IMR-90 (cell line): Measurements from ENCODE around the gene TSHZ3. TPM values are rescaled to one million over a fixed set of nuclear protein-coding genes. Genes with fewer than 3 reads are reported as not detected.

Experiments
- ATAC-seq: fragments of 200-7000 bp; cut with Tn5 transposase; 2 replicates; pipeline ENCODE4 v1.9.1; 2020; ENCODE audit warnings: low read depth, mild to moderate bottlenecking, moderate library complexity
- BruUV-seq: library from RNA; stranded (reverse); fragments of 400-500 nt; replicated peaks from 2 replicates; lab custom pipeline; 2021; lab: Mats Ljungman, UMichigan
- CTCF ChIA-PET: fragments of 300-600 bp; formaldehyde crosslinking; extraction: SDS; loops from one replicate; lab custom pipeline; 2021; ENCODE audit warnings: antibody characterized with exemption; lab: Yijun Ruan, JAX
- POLR2A ChIA-PET: fragments of 300-600 bp; sonication (Branson Sonifier 250); formaldehyde crosslinking; loops from one replicate; lab custom pipeline; 2022; ENCODE audit warnings: antibody characterized with exemption; ENCODE audit not compliant: unreplicated experiment; lab: Charles Lee
- DNase-seq: peaks from one replicate; pipeline ENCODE4 v3.0.0; 2013
- H2AFZ ChIP-seq: replicated peaks from 2 replicates; pipeline ENCODE3; 2013; ENCODE audit warnings: low read length, mild to moderate bottlenecking; ENCODE audit not compliant: poor library complexity
- H2AK5ac ChIP-seq: 2 replicates; pipeline ENCODE4 v1.6.1; 2013; ENCODE audit warnings: low read depth, low read length, inconsistent platforms
- H2AK9ac ChIP-seq: replicated peaks from 2 replicates; pipeline ENCODE3; 2013; ENCODE audit warnings: mild to moderate bottlenecking, low read depth, low read length, moderate library complexity; ENCODE audit not compliant: poor library complexity
- H2BK120ac ChIP-seq: 2 replicates; pipeline ENCODE4 v1.6.1; 2013; ENCODE audit warnings: low read depth, low read length, inconsistent platforms
- H2BK15ac ChIP-seq: 3 replicates; pipeline ENCODE4 v1.6.1; 2013; ENCODE audit warnings: low read depth, low read length, inconsistent platforms
- H2BK20ac ChIP-seq: 2 replicates; pipeline ENCODE4 v1.6.1; 2013; ENCODE audit warnings: low read depth, mild to moderate bottlenecking, inconsistent platforms, low read length, moderate library complexity
- H2BK5ac ChIP-seq: 2 replicates; pipeline ENCODE4 v1.6.1; 2013; ENCODE audit warnings: mild to moderate bottlenecking, low read depth, low read length, inconsistent platforms; ENCODE audit not compliant: poor library complexity, severe bottlenecking
- H3K14ac ChIP-seq: replicated peaks from 2 replicates; pipeline ENCODE4 v1.6.1; 2013; ENCODE audit warnings: low read depth, low read length, inconsistent platforms
- H3K18ac ChIP-seq: 2 replicates; pipeline ENCODE4 v1.6.1; 2013; ENCODE audit warnings: low read depth, low read length, control low read depth
- H3K23ac ChIP-seq: 2 replicates; pipeline ENCODE4 v1.6.1; 2013; ENCODE audit warnings: low read depth, low read length, inconsistent platforms
- H3K27ac ChIP-seq: 2 replicates; pipeline ENCODE4 v1.5.1; 2013; ENCODE audit warnings: mild to moderate bottlenecking, control low read depth, low read length; ENCODE audit not compliant: insufficient read depth
- H3K27me3 ChIP-seq: 2 replicates; pipeline ENCODE4 v1.6.1; 2013; ENCODE audit warnings: low read length; ENCODE audit not compliant: control insufficient read depth, insufficient read depth
- H3K36me3 ChIP-seq: 2 replicates; pipeline ENCODE4 v1.6.1; 2013; ENCODE audit warnings: low read length, mixed read lengths; ENCODE audit not compliant: control insufficient read depth, insufficient read depth
- H3K4ac ChIP-seq: 2 replicates; pipeline ENCODE4 v1.6.1; 2013; ENCODE audit warnings: low read depth, low read length, inconsistent platforms
- H3K4me1 ChIP-seq: 2 replicates; pipeline ENCODE4 v1.6.1; 2013; ENCODE audit warnings: low read length, mixed read lengths; ENCODE audit not compliant: control insufficient read depth, insufficient read depth
- H3K4me2 ChIP-seq: 2 replicates; pipeline ENCODE4 v1.6.1; 2013; ENCODE audit warnings: low read depth, mild to moderate bottlenecking, control low read depth, low read length, moderate library complexity
- H3K4me3 ChIP-seq: 2 replicates; pipeline ENCODE4 v1.5.1; 2013; ENCODE audit warnings: low read depth, mild to moderate bottlenecking, control low read depth, low read length, moderate library complexity; ENCODE audit not compliant: insufficient read depth
- H3K56ac ChIP-seq: 2 replicates; pipeline ENCODE4 v1.6.1; 2013; ENCODE audit warnings: low read length, inconsistent platforms; ENCODE audit not compliant: insufficient read depth; ENCODE audit errors: extremely low read depth
- H3K79me1 ChIP-seq, 2 experiments: 2 replicates each; pipeline ENCODE4 v1.6.1; 2013; ENCODE audit warnings: low read length in 2 of 2, inconsistent platforms in 1 of 2, low read depth in 1 of 2
- H3K9ac ChIP-seq: 2 replicates; pipeline ENCODE4 v1.6.1; 2013; ENCODE audit warnings: low read depth, low read length, control low read depth
- H3K9me1 ChIP-seq: 2 replicates; pipeline ENCODE4 v1.6.1; 2013; ENCODE audit warnings: low read length, inconsistent platforms; ENCODE audit not compliant: insufficient read depth
- H3K9me3 ChIP-seq: 2 replicates; pipeline ENCODE4 v1.6.1; 2013; ENCODE audit warnings: low read length; ENCODE audit not compliant: control insufficient read depth, insufficient read depth
- H4K20me1 ChIP-seq: 2 replicates; pipeline ENCODE4 v1.6.1; 2013; ENCODE audit warnings: low read length, inconsistent platforms; ENCODE audit not compliant: insufficient read depth
- H4K5ac ChIP-seq: 2 replicates; pipeline ENCODE4 v1.6.1; 2013; ENCODE audit warnings: mild to moderate bottlenecking, low read depth, low read length, control low read depth
- H4K8ac ChIP-seq, 2 experiments: 2 replicates each; pipeline ENCODE4 v1.6.1; 2013; ENCODE audit warnings: low read depth in 2 of 2, low read length in 2 of 2, control low read depth in 1 of 2, inconsistent platforms in 1 of 2
- H4K91ac ChIP-seq: 2 replicates; pipeline ENCODE4 v1.6.1; 2013; ENCODE audit warnings: low read depth, low read length, inconsistent platforms; ENCODE audit not compliant: insufficient read depth
- BHLHE40 ChIP-seq: fragments of 150-350 bp; IDR thresholded peaks from 2 replicates; pipeline ENCODE4 v1.6.1; 2016; ENCODE audit warnings: mild to moderate bottlenecking, low read depth, low read length
- CEBPB ChIP-seq: IDR thresholded peaks from 2 replicates; pipeline ENCODE4 v1.6.1; 2012; ENCODE audit warnings: low read depth, low read length, improper control_type of control experiment
- CHD1 ChIP-seq: IDR thresholded peaks from 2 replicates; pipeline ENCODE4 v1.6.1; 2012; ENCODE audit warnings: low read depth, low read length, improper control_type of control experiment
- CTCF ChIP-seq: conservative IDR thresholded peaks from 2 replicates; pipeline ENCODE4 v1.5.1; 2012; ENCODE audit warnings: mild to moderate bottlenecking, low read depth, low read length, improper control_type of control experiment
- ELK1 ChIP-seq: fragments of 150-350 bp; IDR thresholded peaks from 2 replicates; pipeline ENCODE4 v1.6.1; 2016; ENCODE audit warnings: low read depth, mild to moderate bottlenecking, low read length, moderate library complexity, borderline replicate concordance
- FOS ChIP-seq: fragments of 150-350 bp; IDR thresholded peaks from 2 replicates; pipeline ENCODE4 v1.6.1; 2016; ENCODE audit warnings: low read depth, low read length
- MAFK ChIP-seq: IDR thresholded peaks from 2 replicates; pipeline ENCODE4 v1.6.1; 2012; ENCODE audit warnings: low read depth, low read length, improper control_type of control experiment
- MAZ ChIP-seq: IDR thresholded peaks from 2 replicates; pipeline ENCODE4 v1.6.1; 2012; ENCODE audit warnings: low read depth, mild to moderate bottlenecking, low read length, improper control_type of control experiment, moderate library complexity, borderline replicate concordance
- MXI1 ChIP-seq: IDR thresholded peaks from 2 replicates; pipeline ENCODE4 v1.6.1; 2012; ENCODE audit warnings: low read depth, mild to moderate bottlenecking, low read length, moderate library complexity, borderline replicate concordance
- NFE2L2 ChIP-seq: fragments of 150-350 bp; IDR thresholded peaks from 2 replicates; pipeline ENCODE4 v1.6.1; 2016; ENCODE audit warnings: low read depth, mild to moderate bottlenecking, low read length
- POLR2A ChIP-seq: IDR thresholded peaks from 2 replicates; pipeline ENCODE4 v1.6.1; 2012; ENCODE audit warnings: mild to moderate bottlenecking, low read depth, low read length
- RAD21 ChIP-seq: IDR thresholded peaks from 2 replicates; pipeline ENCODE4 v1.6.1; 2012; ENCODE audit warnings: low read length, improper control_type of control experiment
- RCOR1 ChIP-seq: IDR thresholded peaks from 2 replicates; pipeline ENCODE4 v1.6.1; 2012; ENCODE audit warnings: mild to moderate bottlenecking, low read length, improper control_type of control experiment; ENCODE audit not compliant: insufficient replicate concordance
- SMC3 ChIP-seq: fragments of 150-350 bp; IDR thresholded peaks from 2 replicates; pipeline ENCODE4 v1.6.1; 2016; ENCODE audit warnings: low read depth, mild to moderate bottlenecking, antibody characterized with exemption, low read length, moderate library complexity
- USF2 ChIP-seq: fragments of 150-350 bp; IDR thresholded peaks from 2 replicates; pipeline ENCODE4 v1.6.1; 2017; ENCODE audit warnings: mild to moderate bottlenecking, antibody characterized with exemption, low read length, low read depth
- WGBS, 2 experiments: methylation state at CpG; one replicate each; pipeline versions ENCODE4 v1.1.5 to v1.1.7; 2013; ENCODE audit warnings: missing lambda C conversion rate in 2 of 2; ENCODE audit not compliant: insufficient read length in 1 of 2; ENCODE audit errors: extremely low coverage in 2 of 2; 5-methylcytosine and 5-hydroxymethylcytosine counted together
- dilution Hi-C: fragments of 300-500 bp; cut with HindIII; formaldehyde crosslinking; loops from one replicate; pipeline ENCODE4 v1.14.3; 2018; ENCODE audit warnings: low sequenced_read_pairs; ENCODE audit not compliant: unreplicated experiment
- in situ Hi-C: fragments of 300-500 bp; cut with MboI; formaldehyde crosslinking; loops from 3 replicates; pipeline ENCODE4 v1.14.3; 2019; ENCODE audit warnings: low sequenced_read_pairs, inconsistent platforms, mixed read lengths
- intact Hi-C: fragments of 100-400 bp; cut with micrococcal nuclease; formaldehyde crosslinking; loops from 2 replicates; pipeline ENCODE4 v1.10.0; 2022
- polyA plus RNA-seq, 3 experiments: library from polyadenylated mRNA; depleted of rRNA; stranded (reverse); fragments of >200 nt; gene quantifications; 2 replicates each; pipeline ENCODE4 v1.2.3, GENCODE V29; 2012; ENCODE audit warnings: low replicate concordance in 1 of 3
- total RNA-seq: library from RNA; depleted of rRNA; stranded (reverse); fragments of >200 nt; gene quantifications from 2 replicates; pipeline ENCODE4 v1.2.3, GENCODE V29; 2012

Gene TSHZ3
- total and polyA plus RNA-seq, 2 of the 4 experiments (the other 2 are of a cell fraction): 8.1 to 13.0 TPM

GRCh38 chr19:31289381-31289880, 59.8 kb downstream of the TSHZ3 start:
- ChIA-PET CTCF (no interaction called here), POLR2A (no interaction called here)
- H3K9me3 ChIP-seq: no peaks in the 10 kb centered on the region
- no peak overlapping the region for H3K56ac ChIP-seq
- no peak overlapping the region for H2BK5ac ChIP-seq
- no peak overlapping the region for H2AK9ac ChIP-seq
- intact Hi-C loops (no loop called here), in situ Hi-C loops (no loop called here), dilution Hi-C loops (no loop called here)
- H3K18ac ChIP-seq: no peak overlapping the region
- DNase-seq (no peak), ATAC-seq (no peak)
- no peak overlapping the region for H2BK20ac ChIP-seq
- WGBS, 2 experiments: 97% methylated on average over 4 of the region's 10 CpGs; no CpG with 5 or more reads in 1 of the 2 experiments
- H3K79me1 ChIP-seq: peaks cover 53 to 99% of the 10 kb centered on the region in 2 experiments
- no peak overlapping the region for H3K27ac ChIP-seq
- no peak overlapping the region for H2BK120ac ChIP-seq
- no peak overlapping the region for H3K9ac ChIP-seq
- H3K4me1 ChIP-seq: peaks cover 14% of the 10 kb centered on the region
- BruUV-seq: no TSS peak
- peaks cover 82% of the 10 kb centered on the region for H4K20me1 ChIP-seq
- no peak overlapping the region for H3K4me2 ChIP-seq
- no peak overlapping the region for H4K5ac ChIP-seq
- H3K27me3 ChIP-seq: no peaks in the 10 kb centered on the region
- H3K23ac ChIP-seq: no peak overlapping the region
- no peak overlapping the region for H4K91ac ChIP-seq
- H3K9me1 ChIP-seq: peaks cover 40% of the 10 kb centered on the region
- H4K8ac ChIP-seq: no peak overlapping the region
- no peak overlapping the region for H2BK15ac ChIP-seq
- no peak overlapping the region for H3K14ac ChIP-seq
- no peak overlapping the region for H2AK5ac ChIP-seq
- no peak for TF ChIP-seq SMC3
- no peak for TF ChIP-seq RAD21
- no peak for TF ChIP-seq CEBPB
- TF ChIP-seq USF2: no peak
- no peak for TF ChIP-seq MAZ
- no peak for TF ChIP-seq FOS
- TF ChIP-seq MAFK: no peak
- TF ChIP-seq CTCF: no peak
- no peak for TF ChIP-seq RCOR1
- no peak for TF ChIP-seq NFE2L2
- TF ChIP-seq BHLHE40: no peak
- no peak for TF ChIP-seq ELK1
- no peak for TF ChIP-seq MXI1
- TF ChIP-seq CHD1: no peak
- TF ChIP-seq POLR2A: no peak
- H3K4ac ChIP-seq: no peak overlapping the region
- H3K36me3 ChIP-seq: peaks cover 12% of the 10 kb centered on the region; the same call in 1 of the 2 replicates
- no peak overlapping the region for H3K4me3 ChIP-seq
- H2AFZ ChIP-seq: no peak overlapping the region
